K562 (cell line): Measurements from ENCODE around the gene ABCC5. TPM values are rescaled to one million over a fixed set of nuclear protein-coding genes. Genes with fewer than 3 reads are reported as not detected.

Source experiments
- ATAC-seq: fragments of 200-7000 bp; cut with Tn5 transposase; 3 replicates; pipeline ENCODE4 v1.9.1; 2020; ENCODE audit warnings: moderate library complexity
- BruUV-seq: library from RNA; stranded (reverse); fragments of 400-500 nt; replicated peaks from 2 replicates; lab custom pipeline; 2021; lab: Mats Ljungman, UMichigan
- CTCF ChIA-PET: fragments of 300-600 bp; formaldehyde crosslinking; extraction: SDS; loops from one replicate; lab custom pipeline; 2021; ENCODE audit warnings: low intra/inter-chr PET ratio; lab: Yijun Ruan, JAX
- POLR2A ChIA-PET: fragments of 300-600, 350-650 bp; sonication (Branson Sonifier 250); formaldehyde crosslinking; extraction: SDS; loops from one replicate; lab custom pipeline; 2021; ENCODE audit warnings: antibody characterized with exemption, inconsistent platforms; lab: Yijun Ruan, JAX
- DNase-seq, 4 experiments: peaks; one replicate each; pipeline versions ENCODE4 v3.0.0 to v3.0.0-alpha.2; 2011 to 2018; ENCODE audit warnings: low spot score in 3 of 4, mixed read lengths in 3 of 4; ENCODE audit errors: extremely low read depth in 1 of 4
- FAIRE-seq: peaks from 2 replicates; lab custom pipeline; 2011; peaks lifted over from hg19 to GRCh38; lab: Jason Lieb, UNC
- H2AFZ ChIP-seq: 2 replicates; pipeline ENCODE4 v1.6.0; 2011; ENCODE audit warnings: low read depth, low read length, control low read depth, inconsistent platforms
- H3K27ac ChIP-seq: fragments of 200-600 bp; 3 replicates; pipeline ENCODE4 v1.8.0; 2011; ENCODE audit warnings: low read depth, mild to moderate bottlenecking, control low read depth, inconsistent platforms, low read length, moderate library complexity, mixed read lengths; ENCODE audit errors: extremely low read depth
- H3K27me3 ChIP-seq, 2 experiments: fragments of 300-600 bp in 1 of 2; 2 replicates in 1 of 2; 3 replicates in 1 of 2; pipeline versions ENCODE4 v1.6.0 to v1.8.0; 2011; ENCODE audit warnings: inconsistent platforms in 2 of 2, low read length in 2 of 2, mild to moderate bottlenecking in 1 of 2, mixed read lengths in 1 of 2, moderate library complexity in 1 of 2; ENCODE audit not compliant: control insufficient read depth in 2 of 2, insufficient read depth in 2 of 2
- H3K36me3 ChIP-seq: fragments of 300-600 bp; 3 replicates; pipeline ENCODE4 v1.8.0; 2011; ENCODE audit warnings: mild to moderate bottlenecking, low read length, inconsistent platforms; ENCODE audit not compliant: control insufficient read depth, insufficient read depth
- H3K4me1 ChIP-seq, 2 experiments: fragments of 200-600 bp in 1 of 2; replicated peaks in 1 of 2; 2 replicates in 1 of 2; 3 replicates in 1 of 2; pipeline versions ENCODE4 v1.5.1 to v1.8.0; 2011; ENCODE audit warnings: inconsistent platforms in 2 of 2, low read length in 2 of 2, mild to moderate bottlenecking in 1 of 2, mixed read lengths in 1 of 2, moderate library complexity in 1 of 2; ENCODE audit not compliant: control insufficient read depth in 2 of 2, insufficient read depth in 2 of 2
- H3K4me2 ChIP-seq: 2 replicates; pipeline ENCODE4 v1.6.1; 2011; ENCODE audit warnings: low read length, control low read depth, inconsistent platforms, mixed read lengths; ENCODE audit not compliant: insufficient read depth
- H3K4me3 ChIP-seq: fragments of 200-600 bp; sonication (generic), shearing (Covaris generic); 2 replicates; pipeline ENCODE4 v1.5.1; 2016; ENCODE audit warnings: control low read depth, inconsistent platforms
- H3K79me2 ChIP-seq: fragments of 200-600 bp; 3 replicates; pipeline ENCODE4 v1.8.0; 2011; ENCODE audit warnings: low read length, inconsistent platforms; ENCODE audit not compliant: control insufficient read depth, insufficient read depth
- H3K9ac ChIP-seq, 2 experiments: 2 replicates each; pipeline versions ENCODE4 v1.6.0 to v1.6.1; 2011; ENCODE audit warnings: low read depth in 2 of 2, low read length in 2 of 2, control low read depth in 1 of 2, inconsistent platforms in 1 of 2, mild to moderate bottlenecking in 1 of 2, mixed read lengths in 1 of 2; ENCODE audit not compliant: insufficient read depth in 1 of 2
- H3K9me1 ChIP-seq: one replicate; pipeline ENCODE4 v1.6.0; 2011; ENCODE audit warnings: inconsistent platforms, mild to moderate bottlenecking, low read length, moderate library complexity; ENCODE audit not compliant: control insufficient read depth, insufficient read depth
- H3K9me3 ChIP-seq: replicated peaks from 2 replicates; pipeline ENCODE4 v1.5.1; 2011; ENCODE audit warnings: low read depth, low read length, inconsistent platforms; ENCODE audit not compliant: control insufficient read depth, insufficient read depth
- H4K20me1 ChIP-seq: replicated peaks from 2 replicates; pipeline ENCODE4 v1.6.1; 2011; ENCODE audit warnings: low read length, inconsistent platforms, mixed read lengths; ENCODE audit not compliant: control insufficient read depth, insufficient read depth
- ARHGAP35 ChIP-seq: fragments of 450-650 bp; IDR thresholded peaks from 2 replicates; pipeline ENCODE4 v1.6.1; 2018; ENCODE audit not compliant: partially characterized antibody
- FOXK1 ChIP-seq: sonication (generic); formaldehyde crosslinking; IDR thresholded peaks from 2 replicates; pipeline ENCODE4 v1.8.0; 2022; ENCODE audit warnings: missing genetic modification reagents, mild to moderate bottlenecking, borderline replicate concordance
- HDAC8 ChIP-seq: fragments of 450-650 bp; IDR thresholded peaks from 2 replicates; pipeline ENCODE4 v1.6.1; 2016; ENCODE audit warnings: mild to moderate bottlenecking, missing genetic modification characterization, moderate library complexity, missing compliant biosample characterization
- MEF2D ChIP-seq: conservative IDR thresholded peaks from 2 replicates; pipeline ENCODE4 v1.6.1; 2016; ENCODE audit warnings: low read depth, missing genetic modification characterization, missing compliant biosample characterization
- PURB ChIP-seq: sonication (generic); formaldehyde crosslinking; IDR thresholded peaks from 2 replicates; pipeline ENCODE4 v1.9.0; 2021; ENCODE audit warnings: low read depth, mild to moderate bottlenecking, missing genetic modification reagents
- YBX1 ChIP-seq: fragments of 450-650 bp; IDR thresholded peaks from 2 replicates; pipeline ENCODE4 v1.7.1; 2016; ENCODE audit warnings: mild to moderate bottlenecking
- ZBTB17 ChIP-seq: fragments of 450-650 bp; formaldehyde crosslinking; IDR thresholded peaks from 2 replicates; pipeline ENCODE4 v1.4.0; 2020; ENCODE audit warnings: mild to moderate bottlenecking
- ZEB2 ChIP-seq: fragments of 450-650 bp; IDR thresholded peaks from 2 replicates; pipeline ENCODE4 v1.6.1; 2016
- WGBS: fragments of 100-300 bp; shearing (Covaris generic); methylation state at CpG from one replicate; pipeline ENCODE4 v1.1.6; 2016; ENCODE audit warnings: low coverage, mixed read lengths; ENCODE audit not compliant: insufficient coverage; ENCODE audit errors: missing lambda C conversion rate; 5-methylcytosine and 5-hydroxymethylcytosine counted together
- in situ Hi-C: fragments of 300-500 bp; cut with MboI; formaldehyde crosslinking; loops from 4 replicates; pipeline ENCODE4 v1.15.0; 2018; ENCODE audit warnings: inconsistent platforms, mixed read lengths
- intact Hi-C: fragments of 100-400 bp; cut with micrococcal nuclease; formaldehyde crosslinking; loops from 2 replicates; pipeline ENCODE4 v1.14.2; 2022
- polyA plus RNA-seq, 8 experiments: library from polyadenylated mRNA; depleted of rRNA in 4 of 8; stranded (reverse) in 5 of 8; unstranded in 3 of 8; fragments of >200 nt; fragmentation: Nextera tagmentation in 2 of 8; fragmentation: Illumina TruSeq in 1 of 8; extraction: Ambion mirVana in 2 of 8; extraction: Trizol in 1 of 8; gene quantifications; 2 replicates each; pipeline versions ENCODE4 v1.2.1 to v1.2.3, GENCODE V29; 2011 to 2014; ENCODE audit warnings: inconsistent platforms in 1 of 8, missing spikeins in 1 of 8
- total RNA-seq, 7 experiments: library from RNA; depleted of rRNA in 6 of 7; stranded (reverse); fragments of >200 nt in 6 of 7; fragmentation: Illumina TruSeq in 2 of 7; extraction: Trizol in 2 of 7; gene quantifications; 2 replicates each; pipeline versions ENCODE4 v1.2.1 to v1.2.3, GENCODE V29; 2011 to 2021; ENCODE audit warnings: low replicate concordance in 1 of 7
- TF ChIP-seq, protein P1 (sequence below): fragments of 150-350 bp; conservative IDR thresholded peaks from 2 replicates; pipeline ENCODE4 v1.6.1; 2014; ENCODE audit warnings: low read length

Gene ABCC5
- total and polyA plus RNA-seq, 9 of the 15 experiments (the other 6 are each of a cell fraction or from before 2014, with no cell fraction given), result 22.0 to 53.0 (median 41.9) TPM

DNA sequence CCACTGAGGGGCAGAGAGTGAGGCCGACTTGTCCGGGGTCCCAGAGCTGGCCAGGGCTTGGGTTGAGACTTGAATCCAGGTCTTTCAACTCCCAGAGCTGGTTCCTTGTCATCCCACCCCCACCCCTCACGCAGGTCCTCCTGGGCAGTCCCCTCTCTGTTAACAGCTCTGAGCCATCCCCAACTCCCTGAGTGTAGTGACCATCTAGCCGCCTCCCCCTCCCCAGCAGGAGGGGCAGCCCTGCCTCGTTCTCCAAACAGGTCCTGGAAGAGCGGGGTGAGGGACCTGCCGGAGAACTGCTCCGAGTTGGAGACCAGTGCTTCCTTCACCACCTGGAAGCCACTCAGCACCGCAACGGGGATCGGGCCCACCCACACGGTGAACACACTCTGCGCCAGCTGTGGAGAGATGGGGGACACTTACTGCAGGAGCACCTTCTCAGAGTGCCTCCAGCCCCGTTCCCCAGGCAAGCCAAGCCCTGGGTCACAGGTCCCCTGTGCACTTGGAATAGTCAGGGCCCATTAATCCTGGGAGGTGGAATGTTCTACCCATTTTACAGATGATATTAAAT lies 108.6 kb downstream of the ABCC5 start:
- CTCF ChIA-PET, result no interaction called here
- in situ Hi-C loops (no loop called here), intact Hi-C loops (no loop called here)
- Histone ChIP-seq H3K79me2 (no peaks in the 10 kb centered on the region), H3K27ac (no peak overlapping the region), H3K9me1 (no peaks in the 10 kb centered on the region), H3K9ac (no peak overlapping the region), H3K9me3 (no peaks in the 10 kb centered on the region), H3K4me2 (no peak overlapping the region), H4K20me1 (no peaks in the 10 kb centered on the region), H3K36me3 (no peaks in the 10 kb centered on the region), H3K4me3 (no peak overlapping the region), H3K4me1 (peaks cover 0 to 21% of the 10 kb centered on the region in 2 experiments; a peak in 3 of 5 replicates), H3K27me3 (peaks cover 0 to 11% of the 10 kb centered on the region in 2 experiments; a peak in 3 of 5 replicates), H2AFZ (no peak overlapping the region)
- BruUV-seq, result no TSS peak
- DNase-seq, result no peak
- FAIRE-seq, result no peak
- ATAC-seq, result no peak
- WGBS, result 30% methylated on average over 14 of the region's 14 CpGs
- POLR2A ChIA-PET, result no interaction called here
- no peak for TF ChIP-seq MEF2D (tag)
- TF ChIP-seq FOXK1 (CRISPR knock-in tag), result no peak
- no peak for TF ChIP-seq PURB (CRISPR knock-in tag)
- TF ChIP-seq ZEB2, result no peak
- no peak for TF ChIP-seq ZBTB17 (CRISPR knock-in tag)
- TF ChIP-seq, protein P1, sequence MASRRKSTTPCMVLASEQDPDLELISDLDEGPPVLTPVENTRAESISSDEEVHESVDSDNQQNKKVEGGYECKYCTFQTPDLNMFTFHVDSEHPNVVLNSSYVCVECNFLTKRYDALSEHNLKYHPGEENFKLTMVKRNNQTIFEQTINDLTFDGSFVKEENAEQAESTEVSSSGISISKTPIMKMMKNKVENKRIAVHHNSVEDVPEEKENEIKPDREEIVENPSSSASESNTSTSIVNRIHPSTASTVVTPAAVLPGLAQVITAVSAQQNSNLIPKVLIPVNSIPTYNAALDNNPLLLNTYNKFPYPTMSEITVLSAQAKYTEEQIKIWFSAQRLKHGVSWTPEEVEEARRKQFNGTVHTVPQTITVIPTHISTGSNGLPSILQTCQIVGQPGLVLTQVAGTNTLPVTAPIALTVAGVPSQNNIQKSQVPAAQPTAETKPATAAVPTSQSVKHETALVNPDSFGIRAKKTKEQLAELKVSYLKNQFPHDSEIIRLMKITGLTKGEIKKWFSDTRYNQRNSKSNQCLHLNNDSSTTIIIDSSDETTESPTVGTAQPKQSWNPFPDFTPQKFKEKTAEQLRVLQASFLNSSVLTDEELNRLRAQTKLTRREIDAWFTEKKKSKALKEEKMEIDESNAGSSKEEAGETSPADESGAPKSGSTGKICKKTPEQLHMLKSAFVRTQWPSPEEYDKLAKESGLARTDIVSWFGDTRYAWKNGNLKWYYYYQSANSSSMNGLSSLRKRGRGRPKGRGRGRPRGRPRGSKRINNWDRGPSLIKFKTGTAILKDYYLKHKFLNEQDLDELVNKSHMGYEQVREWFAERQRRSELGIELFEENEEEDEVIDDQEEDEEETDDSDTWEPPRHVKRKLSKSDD, result no peak
- no peak for TF ChIP-seq ARHGAP35
- TF ChIP-seq HDAC8 (tag), result no peak
- no peak for TF ChIP-seq YBX1
